OCI-LY1 (cell line): ENCODE measurements around the gene ROBO4.

Source experiments
- H2AFZ ChIP-seq: fragments of 200-600 bp; sonication (generic), shearing (Covaris generic); 2 replicates; pipeline ENCODE4 v1.6.0; 2014; ENCODE audit warnings: antibody characterized with exemption, mild to moderate bottlenecking, low read length
- H3F3A ChIP-seq: fragments of 200-600 bp; sonication (generic), shearing (Covaris generic); 2 replicates; pipeline ENCODE4 v1.6.0; 2014; ENCODE audit warnings: mild to moderate bottlenecking, antibody characterized with exemption, low read length, moderate library complexity; ENCODE audit not compliant: insufficient read depth
- H3K27ac ChIP-seq: fragments of 200-600 bp; sonication (generic); 2 replicates; pipeline ENCODE4 v1.5.1; 2014; ENCODE audit warnings: low read length, mixed run types, mild to moderate bottlenecking, low read depth; ENCODE audit not compliant: poor library complexity, severe bottlenecking
- H3K27me3 ChIP-seq: fragments of 200-600 bp; sonication (generic); 2 replicates; pipeline ENCODE4 v1.6.0; 2014; ENCODE audit warnings: antibody characterized with exemption, mild to moderate bottlenecking, low read length, moderate library complexity; ENCODE audit not compliant: insufficient read depth
- H3K36me3 ChIP-seq: fragments of 200-600 bp; sonication (generic); 2 replicates; pipeline ENCODE4 v1.6.1; 2014; ENCODE audit warnings: mild to moderate bottlenecking, antibody characterized with exemption, low read length, moderate library complexity, mixed read lengths; ENCODE audit not compliant: insufficient read depth
- H3K4me1 ChIP-seq: fragments of 200-600 bp; sonication (generic); 2 replicates; pipeline ENCODE4 v1.5.1; 2014; ENCODE audit warnings: mild to moderate bottlenecking, low read length, moderate library complexity; ENCODE audit not compliant: insufficient read depth, severe bottlenecking
- H3K4me2 ChIP-seq: fragments of 200-600 bp; sonication (generic), shearing (Covaris generic); 2 replicates; pipeline ENCODE4 v1.6.1; 2014; ENCODE audit warnings: low read length
- H3K4me3 ChIP-seq: fragments of 200-600 bp; sonication (generic); 2 replicates; pipeline ENCODE4 v1.5.1; 2014; ENCODE audit warnings: low read length, low read depth, mild to moderate bottlenecking, mixed read lengths; ENCODE audit not compliant: poor library complexity, severe bottlenecking
- H3K79me2 ChIP-seq: fragments of 200-600 bp; shearing (Covaris generic); 2 replicates; pipeline ENCODE4 v1.6.1; 2016; ENCODE audit warnings: mixed run types, low read length, mixed read lengths; ENCODE audit not compliant: insufficient read depth
- H3K9ac ChIP-seq: fragments of 200-600 bp; sonication (generic), shearing (Covaris generic); 2 replicates; pipeline ENCODE4 v1.6.1; 2014; ENCODE audit warnings: mild to moderate bottlenecking, low read length, mixed read lengths
- H3K9me2 ChIP-seq: fragments of 200-600 bp; sonication (generic), shearing (Covaris generic); 2 replicates; pipeline ENCODE4 v1.6.1; 2014; ENCODE audit warnings: low read depth, mild to moderate bottlenecking, low read length, mixed read lengths
- H3K9me3 ChIP-seq: fragments of 200-600 bp; shearing (Covaris generic); 2 replicates; pipeline ENCODE4 v1.6.1; 2014; ENCODE audit warnings: low read length, mixed read lengths
- H4K20me1 ChIP-seq: fragments of 200-600 bp; sonication (generic), shearing (Covaris generic); 2 replicates; pipeline ENCODE4 v1.6.0; 2016; ENCODE audit warnings: mild to moderate bottlenecking, low read length; ENCODE audit not compliant: insufficient read depth
- CTCF ChIP-seq: fragments of 200-600 bp; sonication (generic), shearing (Covaris generic); IDR thresholded peaks from 2 replicates; pipeline ENCODE4 v1.5.1; 2017; ENCODE audit warnings: mild to moderate bottlenecking, antibody characterized with exemption, low read length, moderate library complexity, mixed read lengths
- EZH2 ChIP-seq: fragments of 200-600 bp; sonication (generic), shearing (Covaris generic); IDR thresholded peaks from 2 replicates; pipeline ENCODE4 v1.8.0; 2017; ENCODE audit warnings: borderline replicate concordance, mixed run types, mild to moderate bottlenecking, antibody characterized with exemption, low read length, moderate library complexity, mixed read lengths

ROBO4 gene

GRCh38 chr11:124872741-124873140 lies 24.9 kb downstream of the ROBO4 start:
- Histone ChIP-seq H3K4me1 (peaks cover 4% of the 10 kb centered on the region), H3K9ac (no peak overlapping the region), H2AFZ (no peak overlapping the region), H3K27me3 (no peaks in the 10 kb centered on the region; the same call in 1 of the 2 replicates), H3K4me3 (no peak overlapping the region), H3K79me2 (no peaks in the 10 kb centered on the region), H3K9me3 (no peaks in the 10 kb centered on the region), H3K27ac (no peak overlapping the region), H3K4me2 (no peak overlapping the region), H3K36me3 (no peaks in the 10 kb centered on the region), H3F3A (no peaks in the 10 kb centered on the region), H3K9me2 (no peaks in the 10 kb centered on the region), H4K20me1 (no peaks in the 10 kb centered on the region)
- TF ChIP-seq CTCF (no peak), EZH2 (no peak)

- Histone ChIP-seq H3K9me3 (no peaks in the 10 kb centered on the region), H4K20me1 (no peaks in the 10 kb centered on the region), H3F3A (no peaks in the 10 kb centered on the region), H2AFZ (no peak overlapping the region), H3K9me2 (no peaks in the 10 kb centered on the region), H3K9ac (no peak overlapping the region), H3K4me2 (no peak overlapping the region), H3K27ac (no peak overlapping the region), H3K4me3 (no peak overlapping the region), H3K4me1 (peaks cover 4% of the 10 kb centered on the region), H3K36me3 (no peaks in the 10 kb centered on the region), H3K79me2 (no peaks in the 10 kb centered on the region), H3K27me3 (no peaks in the 10 kb centered on the region; the same call in 1 of the 2 replicates)
- TF ChIP-seq EZH2 (no peak), CTCF (no peak)
Measured at GRCh38 chr11:124872280-124872679, 25.4 kb downstream of the ROBO4 start.

- Histone ChIP-seq H2AFZ (no peak overlapping the region), H3K4me2 (no peak overlapping the region), H3K9me3 (no peaks in the 10 kb centered on the region), H3K79me2 (no peaks in the 10 kb centered on the region), H3K36me3 (no peaks in the 10 kb centered on the region), H3K9ac (no peak overlapping the region), H3K4me1 (no peaks in the 10 kb centered on the region), H3K4me3 (no peak overlapping the region), H4K20me1 (no peaks in the 10 kb centered on the region), H3K27me3 (no peaks in the 10 kb centered on the region), H3F3A (no peaks in the 10 kb centered on the region), H3K27ac (no peak overlapping the region), H3K9me2 (no peaks in the 10 kb centered on the region)
- no peak for TF ChIP-seq CTCF
- no peak for TF ChIP-seq EZH2
Measured at GRCh38 chr11:124870430-124870829, 27.2 kb downstream of the ROBO4 start.
